Measurements from ENCODE around the gene MALT1.

GRCh38 chr18:58758046-58758445 is 86.8 kb downstream of the MALT1 start:
- TF ChIP-seq EZH2 (IDR thresholded peaks at IDR 0.05; ENCODE audit: borderline replicate concordance, insufficient read depth, low read length, poor library complexity, severe bottlenecking) (no peak), REST (IDR thresholded peaks at IDR 0.05; ENCODE audit: borderline replicate concordance) (no peak), CTCF (IDR thresholded peaks at IDR 0.05; ENCODE audit: poor library complexity, severe bottlenecking) (no peak), POLR2AphosphoS5 (IDR thresholded peaks at IDR 0.05) (no peak), TAF1 (IDR thresholded peaks at IDR 0.05; ENCODE audit: low read depth) (no peak), EP300 (conservative IDR thresholded peaks at IDR 0.05; ENCODE audit: poor library complexity, severe bottlenecking) (no peak), RAD21 (conservative IDR thresholded peaks at IDR 0.05) (no peak), MXI1 (conservative IDR thresholded peaks at IDR 0.05; ENCODE audit: poor library complexity, severe bottlenecking) (no peak), SMC3 (conservative IDR thresholded peaks at IDR 0.05; ENCODE audit: poor library complexity) (no peak)
